HL-60 (cell line): Measurements from ENCODE around the gene TRIM34.
"Not testable (repeated sequence)": the region's sequence is repeated elsewhere in the genome, so short reads cannot be mapped to it uniquely, and the experiment has no call there.

Source experiments
- DNase-seq, 2 experiments: peaks; one replicate each; pipeline ENCODE4 v3.0.0-alpha.2; 2010 to 2020; ENCODE audit warnings: low read depth in 1 of 2, low spot score in 1 of 2
- H3K27ac ChIP-seq: fragments of 250-450 bp; sonication (Bioruptor Pico); replicated peaks from 2 replicates; pipeline ENCODE4 v1.5.1; 2020; ENCODE audit warnings: mild to moderate bottlenecking, moderate library complexity
- H3K27me3 ChIP-seq: fragments of 250-450 bp; sonication (Bioruptor Pico); 2 replicates; pipeline ENCODE4 v1.5.1; 2021; ENCODE audit warnings: mild to moderate bottlenecking, moderate library complexity; ENCODE audit not compliant: insufficient read depth, poor library complexity, severe bottlenecking
- H3K4me3 ChIP-seq: replicated peaks from 2 replicates; pipeline ENCODE4 v1.5.1; 2011; ENCODE audit warnings: mild to moderate bottlenecking, control low read depth, low read length; ENCODE audit not compliant: insufficient read depth
- CTCF ChIP-seq: IDR thresholded peaks from one replicate; pipeline ENCODE4 v1.5.1; 2011; ENCODE audit warnings: low read length, control low read depth, inconsistent platforms; ENCODE audit not compliant: insufficient read depth
- GABPA ChIP-seq: IDR thresholded peaks from 2 replicates; pipeline ENCODE4 v1.6.1; 2012; ENCODE audit warnings: low read depth
- POLR2AphosphoS5 ChIP-seq: IDR thresholded peaks from 2 replicates; pipeline ENCODE4 v1.6.1; 2012; ENCODE audit warnings: low read depth
- REST ChIP-seq: IDR thresholded peaks from 2 replicates; pipeline ENCODE4 v1.6.1; 2012; ENCODE audit warnings: low read depth; ENCODE audit not compliant: insufficient replicate concordance
- SPI1 ChIP-seq: IDR thresholded peaks from 2 replicates; pipeline ENCODE4 v1.6.1; 2012; ENCODE audit warnings: low read depth, mild to moderate bottlenecking, borderline replicate concordance

Gene TRIM34

GRCh38 chr11:5581014-5581413, 43.8 kb upstream of the TRIM34 start:
- H3K4me3 ChIP-seq = no peak overlapping the region
- no peak overlapping the region for H3K27ac ChIP-seq
- no peaks in the 10 kb centered on the region for H3K27me3 ChIP-seq
- DNase-seq = no peak
- TF ChIP-seq POLR2AphosphoS5 (no peak), CTCF (no peak), SPI1 (no peak), GABPA (no peak), REST (no peak)

- H3K27ac ChIP-seq, H3K4me3 ChIP-seq, H3K27me3 ChIP-seq: not testable (repeated sequence)
Measured at GRCh38 chr11:5584458-5584857, 40.3 kb upstream of the TRIM34 start.

GRCh38 chr11:5589906-5590305, 34.9 kb upstream of the TRIM34 start:
- not testable (repeated sequence) for DNase-seq, H3K4me3 ChIP-seq

More at GRCh38 chr11:5584458-5584857, 40.3 kb upstream of the TRIM34 start:
- DNase-seq = not testable (repeated sequence)

GRCh38 chr11:5591613-5592012, 33.2 kb upstream of the TRIM34 start:
- H3K27me3 ChIP-seq = no peaks in the 10 kb centered on the region
- no peak overlapping the region for H3K4me3 ChIP-seq
- TF ChIP-seq POLR2AphosphoS5 (no peak), GABPA (no peak), SPI1 (no peak), CTCF (no peak), REST (no peak)
- no peak for DNase-seq
- no peak overlapping the region for H3K27ac ChIP-seq

More at GRCh38 chr11:5589906-5590305, 34.9 kb upstream of the TRIM34 start:
- H3K27ac ChIP-seq, H3K27me3 ChIP-seq: not testable (repeated sequence)

- Histone ChIP-seq H3K27ac (no peak overlapping the region), H3K27me3 (no peaks in the 10 kb centered on the region), H3K4me3 (no peak overlapping the region)
- DNase-seq = no peak
- TF ChIP-seq SPI1 (no peak), GABPA (no peak), REST (no peak), CTCF (no peak), POLR2AphosphoS5 (no peak)
Measured at GRCh38 chr11:5592615-5593014, 32.2 kb upstream of the TRIM34 start.
